HCT116 (cell line): ENCODE results near the gene LPA. TPM values are rescaled to one million over a fixed set of nuclear protein-coding genes. Genes with fewer than 3 reads are reported as not detected.

ENCODE experiments used
- ATAC-seq: fragments of 200-7000 bp; cut with Tn5 transposase; 2 replicates; pipeline ENCODE4 v1.9.1; 2020; ENCODE audit warnings: mild to moderate bottlenecking, moderate library complexity
- BruUV-seq: library from RNA; stranded (reverse); fragments of 400-500 nt; replicated peaks from 2 replicates; lab custom pipeline; 2021; lab: Mats Ljungman, UMichigan
- CTCF ChIA-PET: fragments of 300-600 bp; sonication (Branson Sonifier 250); formaldehyde crosslinking; loops from one replicate; lab custom pipeline; 2021; ENCODE audit warnings: antibody characterized with exemption; lab: Charles Lee
- POLR2A ChIA-PET: fragments of 300-600, 350-600 bp; sonication (Branson Sonifier 250); formaldehyde crosslinking; loops from one replicate; lab custom pipeline; 2021; ENCODE audit warnings: antibody characterized with exemption; lab: Charles Lee
- RAD21 ChIA-PET, 2 experiments: fragments of 300-600 bp; sonication (Branson Sonifier 250); formaldehyde crosslinking; loops; one replicate each; lab custom pipeline; 2023; ENCODE audit warnings: low total read pairs in 2 of 2; ENCODE audit not compliant: uncharacterized antibody in 2 of 2, unreplicated experiment in 2 of 2, low non-redundant PET in 1 of 2; lab: Charles Lee
- DNase-seq: peaks from one replicate; pipeline ENCODE4 v3.0.0-alpha.2; 2010; ENCODE audit warnings: low read depth, low spot score
- H2AFZ ChIP-seq: fragments of 200-600 bp; shearing (Covaris generic), sonication (generic); 2 replicates; pipeline ENCODE4 v1.6.1; 2017; ENCODE audit warnings: low read depth, mixed run types, mixed read lengths, antibody characterized with exemption, low read length; ENCODE audit not compliant: poor library complexity, severe bottlenecking
- H3K27ac ChIP-seq: 2 replicates; pipeline ENCODE4 v1.5.1; 2012; ENCODE audit warnings: low read depth, low read length
- H3K27me3 ChIP-seq: fragments of 200-600 bp; sonication (generic); 2 replicates; pipeline ENCODE4 v1.6.1; 2016; ENCODE audit warnings: mixed run types, low read length, mixed read lengths; ENCODE audit not compliant: insufficient read depth
- H3K36me3 ChIP-seq, 2 experiments: fragments of 200-500 bp in 1 of 2; fragments of 200-600 bp in 1 of 2; sonication (Bioruptor generic) in 1 of 2; sonication (generic) in 1 of 2; 2 replicates each; pipeline versions ENCODE4 v1.5.1 to v1.6.1; 2014 to 2016; ENCODE audit warnings: low read length in 2 of 2, inconsistent platforms in 1 of 2, mixed read lengths in 1 of 2, mixed run types in 1 of 2; ENCODE audit not compliant: insufficient read depth in 2 of 2, control insufficient read depth in 1 of 2
- H3K4me1 ChIP-seq, 2 experiments: fragments of 200-600 bp in 1 of 2; sonication (generic) in 1 of 2; 2 replicates each; pipeline versions ENCODE4 v1.5.1 to v1.6.1; 2012 to 2017; ENCODE audit warnings: low read length in 2 of 2, inconsistent platforms in 1 of 2, mild to moderate bottlenecking in 1 of 2, mixed read lengths in 1 of 2, mixed run types in 1 of 2, moderate library complexity in 1 of 2; ENCODE audit not compliant: insufficient read depth in 2 of 2, control insufficient read depth in 1 of 2
- H3K4me2 ChIP-seq: fragments of 200-600 bp; sonication (generic); 2 replicates; pipeline ENCODE4 v1.6.1; 2017; ENCODE audit warnings: mixed run types, low read length, mixed read lengths
- H3K4me3 ChIP-seq, 2 experiments: fragments of 200-600 bp in 1 of 2; sonication (generic) in 1 of 2; replicated peaks in 1 of 2; 2 replicates each; pipeline ENCODE4 v1.5.1; 2011 to 2016; ENCODE audit warnings: low read length in 2 of 2, control low read depth in 1 of 2, low read depth in 1 of 2, mild to moderate bottlenecking in 1 of 2, mixed read lengths in 1 of 2, mixed run types in 1 of 2
- H3K79me2 ChIP-seq: fragments of 200-600 bp; sonication (generic); 2 replicates; pipeline ENCODE4 v1.6.1; 2017; ENCODE audit warnings: mild to moderate bottlenecking, mixed run types, low read length, moderate library complexity, mixed read lengths; ENCODE audit not compliant: insufficient read depth
- H3K9ac ChIP-seq: fragments of 200-600 bp; sonication (generic); 2 replicates; pipeline ENCODE4 v1.6.1; 2016; ENCODE audit warnings: low read length, mixed read lengths
- H3K9me2 ChIP-seq: fragments of 200-600 bp; sonication (generic), shearing (Covaris generic); 2 replicates; pipeline ENCODE4 v1.6.1; 2017; ENCODE audit warnings: mixed run types, mild to moderate bottlenecking, moderate library complexity; ENCODE audit not compliant: insufficient read depth
- H3K9me3 ChIP-seq, 2 experiments: fragments of 200-500 bp in 1 of 2; fragments of 200-600 bp in 1 of 2; sonication (Bioruptor generic) in 1 of 2; sonication (generic) in 1 of 2; 2 replicates each; pipeline ENCODE4 v1.6.1; 2014 to 2017; ENCODE audit warnings: low read length in 2 of 2, mixed read lengths in 2 of 2, inconsistent platforms in 1 of 2, low read depth in 1 of 2, mild to moderate bottlenecking in 1 of 2, mixed run types in 1 of 2, moderate library complexity in 1 of 2; ENCODE audit not compliant: control insufficient read depth in 1 of 2, insufficient read depth in 1 of 2
- H4K20me1 ChIP-seq: fragments of 200-600 bp; sonication (generic), shearing (Covaris generic); 2 replicates; pipeline ENCODE4 v1.6.1; 2017; ENCODE audit warnings: mixed run types, mild to moderate bottlenecking, moderate library complexity; ENCODE audit not compliant: insufficient read depth
- ATF3 ChIP-seq: IDR thresholded peaks from 2 replicates; pipeline ENCODE4 v1.6.1; 2012
- CBX3 ChIP-seq: IDR thresholded peaks from 2 replicates; pipeline ENCODE4 v1.6.1; 2012; ENCODE audit warnings: low read depth
- CEBPB ChIP-seq: IDR thresholded peaks from 2 replicates; pipeline ENCODE4 v1.6.1; 2012; ENCODE audit warnings: low read depth
- EGR1 ChIP-seq: IDR thresholded peaks from 2 replicates; pipeline ENCODE4 v1.6.1; 2012; ENCODE audit warnings: low read depth
- ELF1 ChIP-seq: IDR thresholded peaks from 2 replicates; pipeline ENCODE4 v1.6.1; 2012; ENCODE audit warnings: low read depth, borderline replicate concordance
- EZH2 ChIP-seq: fragments of 200-600 bp; sonication (generic); IDR thresholded peaks from 2 replicates; pipeline ENCODE4 v1.6.1; 2017; ENCODE audit warnings: antibody characterized with exemption, mixed run types
- EZH2phosphoT487 ChIP-seq: fragments of 200-600 bp; IDR thresholded peaks from 2 replicates; pipeline ENCODE4 v1.6.1; 2018; ENCODE audit warnings: antibody characterized with exemption, borderline replicate concordance
- FOSL1 ChIP-seq: IDR thresholded peaks from 2 replicates; pipeline ENCODE4 v1.6.1; 2012; ENCODE audit warnings: low read depth
- JUND ChIP-seq: IDR thresholded peaks from 2 replicates; pipeline ENCODE4 v1.6.1; 2012
- MAX ChIP-seq: IDR thresholded peaks from 2 replicates; pipeline ENCODE4 v1.6.1; 2012
- POLR2AphosphoS5 ChIP-seq: IDR thresholded peaks from 2 replicates; pipeline ENCODE4 v1.6.1; 2011; ENCODE audit warnings: mild to moderate bottlenecking, low read depth, low read length, moderate library complexity
- RAD21 ChIP-seq: IDR thresholded peaks from 2 replicates; pipeline ENCODE4 v1.6.1; 2012; ENCODE audit warnings: low read depth, mild to moderate bottlenecking
- REST ChIP-seq: IDR thresholded peaks from 2 replicates; pipeline ENCODE4 v1.6.1; 2012; ENCODE audit warnings: low read depth
- SP1 ChIP-seq: IDR thresholded peaks from 2 replicates; pipeline ENCODE4 v1.6.1; 2012; ENCODE audit warnings: low read depth
- TCF7L2 ChIP-seq: IDR thresholded peaks from 2 replicates; pipeline ENCODE4 v1.7.0; 2011; ENCODE audit warnings: borderline replicate concordance, inconsistent platforms; ENCODE audit not compliant: insufficient read depth, insufficient read length; ENCODE audit errors: extremely low read depth
- YY1 ChIP-seq: IDR thresholded peaks from 2 replicates; pipeline ENCODE4 v1.6.1; 2011; ENCODE audit warnings: low read length, low read depth, moderate library complexity, mild to moderate bottlenecking; ENCODE audit not compliant: insufficient replicate concordance; ENCODE audit errors: extremely low read depth
- ZBTB33 ChIP-seq: IDR thresholded peaks from 2 replicates; pipeline ENCODE4 v1.6.1; 2011; ENCODE audit warnings: mild to moderate bottlenecking, low read length, moderate library complexity; ENCODE audit not compliant: insufficient replicate concordance; ENCODE audit errors: extremely low read depth
- ZFX ChIP-seq: fragments of 450-650 bp; IDR thresholded peaks from 2 replicates; pipeline ENCODE4 v1.6.1; 2017
- ZNF274 ChIP-seq: fragments of 200-500 bp; sonication (Bioruptor generic); IDR thresholded peaks from 2 replicates; pipeline ENCODE4 v1.6.1; 2014; ENCODE audit warnings: mild to moderate bottlenecking, low read depth, low read length, inconsistent platforms
- intact Hi-C: fragments of 100-400 bp; cut with micrococcal nuclease; formaldehyde crosslinking; loops from 2 replicates; pipeline ENCODE4 v1.10.0; 2022
- total RNA-seq: library from RNA; stranded (reverse); gene quantifications from one replicate; pipeline ENCODE4 v1.2.1, GENCODE V29; 2021; ENCODE audit not compliant: unreplicated experiment

LPA gene
- total RNA-seq, 1 experiment from 2014 or later, result not detected

- no peak for ATAC-seq
- Histone ChIP-seq H2AFZ (no peak overlapping the region), H3K9ac (no peak overlapping the region), H3K9me3 (no peaks in the 10 kb centered on the region), H3K79me2 (no peaks in the 10 kb centered on the region), H3K27me3 (no peaks in the 10 kb centered on the region), H3K27ac (no peak overlapping the region), H3K9me2 (no peaks in the 10 kb centered on the region; the same call in 1 of the 2 replicates), H3K4me1 (no peaks in the 10 kb centered on the region), H3K36me3 (no peaks in the 10 kb centered on the region), H3K4me2 (no peak overlapping the region), H4K20me1 (no peaks in the 10 kb centered on the region), H3K4me3 (no peak overlapping the region)
- no TSS peak for BruUV-seq
- no peak for DNase-seq
- TF ChIP-seq EGR1 (no peak), EZH2phosphoT487 (no peak), ZFX (no peak), ATF3 (no peak), ZBTB33 (no peak), POLR2AphosphoS5 (no peak), JUND (no peak), MAX (no peak), ZNF274 (no peak), FOSL1 (no peak), YY1 (no peak), RAD21 (no peak), TCF7L2 (no peak), CEBPB (no peak), REST (no peak), EZH2 (no peak), CBX3 (no peak), ELF1 (no peak), SP1 (no peak)
- intact Hi-C loops, result no loop called here
- ChIA-PET CTCF (no interaction called here), POLR2A (interaction anchor here (0.7 kb wide), 1 partner anchor 129 kb away, joined by 3 read pairs; no protein-coding TSS in a partner anchor), RAD21 (no interaction called here)
These were observed 33.8 kb upstream of the LPA start for GRCh38 chr6:160697826-160698225.
